ENCODE results near the gene TMEFF2. TPM values are rescaled to one million over a fixed set of nuclear protein-coding genes. Genes with fewer than 3 reads are reported as not detected.

The TMEFF2 gene
- total and polyA plus RNA-seq, 2 of the 4 experiments (the other 2 are of a cell fraction): 1.3 to 3.0 TPM

- H2BK120ac ChIP-seq (ENCODE audit: low read depth, low read length): no peak overlapping the region
- in situ Hi-C loops (cut with MboI; ENCODE audit: low sequenced_read_pairs) (no loop called here), intact Hi-C loops (cut with micrococcal nuclease) (no loop called here)
Measured at GRCh38 chr2:192038110-192038509, 156.6 kb downstream of the TMEFF2 start.

More at GRCh38 chr2:192038110-192038509, 156.6 kb downstream of the TMEFF2 start:
- Histone ChIP-seq H2AK9ac (replicated peaks; ENCODE audit: low read depth, low read length, poor library complexity) (no peak overlapping the region), H2BK15ac (ENCODE audit: low read depth, low read length) (no peak overlapping the region), H3K23ac (ENCODE audit: low read depth, low read length) (no peak overlapping the region), H3K18ac (ENCODE audit: low read depth, low read length) (no peak overlapping the region), H4K8ac (ENCODE audit: low read depth in 2 of 2, low read length in 2 of 2) (no peak overlapping the region), H3K4ac (ENCODE audit: low read depth, low read length) (no peak overlapping the region), H3K9me1 (ENCODE audit: insufficient read depth, low read length) (no peaks in the 10 kb centered on the region), H3K56ac (ENCODE audit: extremely low read depth, insufficient read depth, low read length) (no peak overlapping the region), H4K91ac (ENCODE audit: insufficient read depth, low read depth, low read length) (no peak overlapping the region), H3K27ac (ENCODE audit: insufficient read depth, low read length) (no peak overlapping the region), H2AFZ (replicated peaks; ENCODE audit: low read length, poor library complexity) (no peak overlapping the region), H3K4me3 (ENCODE audit: insufficient read depth, low read depth, low read length) (no peak overlapping the region), H3K79me1 (ENCODE audit: low read depth in 1 of 2, low read length in 2 of 2) (no peaks in the 10 kb centered on the region), H2AK5ac (ENCODE audit: low read depth, low read length) (no peak overlapping the region), H2BK20ac (ENCODE audit: low read depth, low read length) (no peak overlapping the region), H3K9ac (ENCODE audit: low read depth, low read length) (no peak overlapping the region), H3K14ac (replicated peaks; ENCODE audit: low read depth, low read length) (no peak overlapping the region), H3K4me2 (ENCODE audit: low read depth, low read length) (no peak overlapping the region), H4K5ac (ENCODE audit: low read depth, low read length) (no peak overlapping the region), H3K4me1 (ENCODE audit: control insufficient read depth, insufficient read depth, low read length) (peaks cover 2% of the 10 kb centered on the region; the same call in 1 of the 2 replicates), H3K27me3 (ENCODE audit: control insufficient read depth, insufficient read depth, low read length) (no peaks in the 10 kb centered on the region), H3K36me3 (ENCODE audit: control insufficient read depth, insufficient read depth, low read length) (no peaks in the 10 kb centered on the region), H2BK5ac (ENCODE audit: low read depth, low read length, poor library complexity, severe bottlenecking) (no peak overlapping the region), H3K9me3 (ENCODE audit: control insufficient read depth, insufficient read depth, low read length) (no peaks in the 10 kb centered on the region), H4K20me1 (ENCODE audit: insufficient read depth, low read length) (no peaks in the 10 kb centered on the region)
- ATAC-seq (ENCODE audit: low read depth) (no peak), DNase-seq (no peak)
- WGBS, 2 experiments (ENCODE audit: extremely low coverage in 2 of 2, insufficient read length in 1 of 2): no CpG with 5 or more reads among the region's 1 CpG
- TF ChIP-seq RAD21 (IDR thresholded peaks at IDR 0.05; ENCODE audit: low read length) (no peak), FOS (IDR thresholded peaks at IDR 0.05; ENCODE audit: low read depth, low read length) (no peak), MXI1 (IDR thresholded peaks at IDR 0.05; ENCODE audit: borderline replicate concordance, low read depth, low read length) (no peak), NFE2L2 (IDR thresholded peaks at IDR 0.05; ENCODE audit: low read depth, low read length) (no peak), RCOR1 (IDR thresholded peaks at IDR 0.05; ENCODE audit: insufficient replicate concordance, low read length) (no peak), USF2 (IDR thresholded peaks at IDR 0.05; ENCODE audit: low read depth, low read length) (no peak), MAZ (IDR thresholded peaks at IDR 0.05; ENCODE audit: borderline replicate concordance, low read depth, low read length) (no peak), SMC3 (IDR thresholded peaks at IDR 0.05; ENCODE audit: low read depth, low read length) (no peak), CTCF (conservative IDR thresholded peaks at IDR 0.05; ENCODE audit: low read depth, low read length) (no peak), MAFK (IDR thresholded peaks at IDR 0.05; ENCODE audit: low read depth, low read length) (no peak), POLR2A (IDR thresholded peaks at IDR 0.05; ENCODE audit: low read depth, low read length) (no peak), CEBPB (IDR thresholded peaks at IDR 0.05; ENCODE audit: low read depth, low read length) (no peak), BHLHE40 (IDR thresholded peaks at IDR 0.05; ENCODE audit: low read depth, low read length) (no peak), CHD1 (IDR thresholded peaks at IDR 0.05; ENCODE audit: low read depth, low read length) (no peak)
- TF ChIP-seq, protein P1, sequence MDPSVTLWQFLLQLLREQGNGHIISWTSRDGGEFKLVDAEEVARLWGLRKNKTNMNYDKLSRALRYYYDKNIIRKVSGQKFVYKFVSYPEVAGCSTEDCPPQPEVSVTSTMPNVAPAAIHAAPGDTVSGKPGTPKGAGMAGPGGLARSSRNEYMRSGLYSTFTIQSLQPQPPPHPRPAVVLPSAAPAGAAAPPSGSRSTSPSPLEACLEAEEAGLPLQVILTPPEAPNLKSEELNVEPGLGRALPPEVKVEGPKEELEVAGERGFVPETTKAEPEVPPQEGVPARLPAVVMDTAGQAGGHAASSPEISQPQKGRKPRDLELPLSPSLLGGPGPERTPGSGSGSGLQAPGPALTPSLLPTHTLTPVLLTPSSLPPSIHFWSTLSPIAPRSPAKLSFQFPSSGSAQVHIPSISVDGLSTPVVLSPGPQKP (IDR thresholded peaks at IDR 0.05; ENCODE audit: borderline replicate concordance, low read depth, low read length): no peak
- dilution Hi-C loops (cut with HindIII; ENCODE audit: low sequenced_read_pairs, unreplicated experiment): no loop called here
- ChIA-PET POLR2A (ENCODE audit: unreplicated experiment) (no interaction called here), CTCF (interaction anchor here (0.6 to 1.0 kb wide), 3 partner anchors 11 to 27 kb away, joined by 3 read pairs; no protein-coding TSS in a partner anchor)
- BruUV-seq (replicated peaks): no TSS peak

All from IMR-90 (cell line).